Keratinocyte (primary cell): ENCODE data around the gene PLPP1. TPM values are rescaled to one million over a fixed set of nuclear protein-coding genes. Genes with fewer than 3 reads are reported as not detected.

ENCODE experiments used
- DNase-seq: peaks from one replicate; pipeline ENCODE4 v3.0.0-alpha.2; 2011; ENCODE audit warnings: low read depth, missing footprints, low spot score
- FAIRE-seq: peaks from 2 replicates; lab custom pipeline; 2011; peaks lifted over from hg19 to GRCh38; lab: Jason Lieb, UNC
- H2AFZ ChIP-seq: 2 replicates; pipeline ENCODE4 v1.6.0; 2012; ENCODE audit warnings: low read length, control low read depth, inconsistent platforms; ENCODE audit not compliant: control insufficient read depth
- H3K27ac ChIP-seq: 2 replicates; pipeline ENCODE4 v1.5.1; 2011; ENCODE audit warnings: low read length; ENCODE audit not compliant: control insufficient read depth, insufficient read depth
- H3K27me3 ChIP-seq: 3 replicates; pipeline ENCODE4 v1.6.0; 2011; ENCODE audit warnings: low read length; ENCODE audit not compliant: control insufficient read depth, insufficient read depth; ENCODE audit errors: extremely low read depth
- H3K36me3 ChIP-seq, 2 experiments: 2 replicates in 1 of 2; 3 replicates in 1 of 2; pipeline ENCODE4 v1.5.1; 2011; ENCODE audit warnings: low read length in 2 of 2, mild to moderate bottlenecking in 1 of 2; ENCODE audit not compliant: control insufficient read depth in 2 of 2, insufficient read depth in 2 of 2; ENCODE audit errors: extremely low read depth in 1 of 2
- H3K4me1 ChIP-seq: 3 replicates; pipeline ENCODE4 v1.5.1; 2011; ENCODE audit warnings: low read length; ENCODE audit not compliant: control insufficient read depth, insufficient read depth; ENCODE audit errors: extremely low read depth
- H3K4me2 ChIP-seq: 3 replicates; pipeline ENCODE4 v1.6.0; 2011; ENCODE audit warnings: low read depth, low read length; ENCODE audit not compliant: control insufficient read depth, insufficient read depth; ENCODE audit errors: extremely low read depth
- H3K4me3 ChIP-seq, 3 experiments: fragments of 200-600 bp in 1 of 3; sonication (generic) in 1 of 3; 2 replicates in 2 of 3; 3 replicates in 1 of 3; pipeline ENCODE4 v1.5.1; 2011 to 2016; ENCODE audit warnings: low read length in 3 of 3, mild to moderate bottlenecking in 3 of 3, control low read depth in 2 of 3, inconsistent platforms in 1 of 3, low read depth in 1 of 3, mixed read lengths in 1 of 3, mixed run types in 1 of 3, moderate library complexity in 1 of 3; ENCODE audit not compliant: control insufficient read depth in 2 of 3, insufficient read depth in 2 of 3; ENCODE audit errors: extremely low read depth in 1 of 3
- H3K79me2 ChIP-seq: 2 replicates; pipeline ENCODE4 v1.6.0; 2012; ENCODE audit warnings: low read length; ENCODE audit not compliant: control insufficient read depth, insufficient read depth
- H3K9ac ChIP-seq: 3 replicates; pipeline ENCODE4 v1.6.0; 2011; ENCODE audit warnings: low read length; ENCODE audit not compliant: control insufficient read depth, insufficient read depth; ENCODE audit errors: extremely low read depth
- H3K9me1 ChIP-seq: 3 replicates; pipeline ENCODE4 v1.6.0; 2011; ENCODE audit warnings: low read length; ENCODE audit not compliant: control insufficient read depth, insufficient read depth; ENCODE audit errors: extremely low read depth
- H3K9me3 ChIP-seq: 2 replicates; pipeline ENCODE4 v1.5.1; 2012; ENCODE audit warnings: low read depth, low read length; ENCODE audit not compliant: control insufficient read depth
- H4K20me1 ChIP-seq: 3 replicates; pipeline ENCODE4 v1.6.0; 2011; ENCODE audit warnings: low read length; ENCODE audit not compliant: control insufficient read depth, insufficient read depth; ENCODE audit errors: extremely low read depth
- CTCF ChIP-seq, 3 experiments: IDR thresholded peaks in 1 of 3; conservative IDR thresholded peaks in 1 of 3; optimal IDR thresholded peaks in 1 of 3; 2 replicates in 2 of 3; 3 replicates in 1 of 3; pipeline versions ENCODE3 to v1.5.1; 2011; ENCODE audit warnings: low read length in 3 of 3, mild to moderate bottlenecking in 3 of 3, moderate library complexity in 2 of 3, control low read depth in 1 of 3, inconsistent platforms in 1 of 3; ENCODE audit not compliant: insufficient read depth in 2 of 3; ENCODE audit errors: extremely low read depth in 1 of 3
- EZH2 ChIP-seq: IDR thresholded peaks from one replicate; pipeline ENCODE4 v1.6.1; 2012; ENCODE audit warnings: inconsistent platforms, mild to moderate bottlenecking, low read length, moderate library complexity
- dilution Hi-C: fragments of 300-500 bp; cut with MboI; formaldehyde crosslinking; loops from one replicate; pipeline ENCODE4 v1.7.0; 2020; ENCODE audit warnings: low sequenced_read_pairs; ENCODE audit not compliant: extremely low pct_ligation_motif_present
- polyA plus RNA-seq, 5 experiments: library from polyadenylated mRNA; depleted of rRNA in 3 of 5; stranded (reverse) in 3 of 5; stranded (forward) in 1 of 5; unstranded in 1 of 5; fragments of >200 nt; gene quantifications; 1 replicate in 1 of 5; 2 replicates in 3 of 5; 3 replicates in 1 of 5; pipeline versions ENCODE4 v1.2.1 to v1.2.3, GENCODE V29; 2011 to 2012; ENCODE audit warnings: missing spikeins in 2 of 5, low read depth in 1 of 5, low replicate concordance in 1 of 5

The PLPP1 gene
- polyA plus RNA-seq, 1 donor (not counting 4 experiments of a cell fraction or from before 2014, with no cell fraction given), result 13.2 TPM

GRCh38 chr5:55535199-55535905, 588 bp upstream of the PLPP1 start:
- H3K27ac ChIP-seq, result peak overlapping the region; percentile 64

GRCh38 chr5:55533521-55534435, 986 bp downstream of the PLPP1 start:
- TF ChIP-seq EZH2, result no peak
- TF ChIP-seq CTCF (optimal IDR thresholded peaks at IDR 0.05 in 1 of 3, IDR thresholded peaks at IDR 0.05 in 1 of 3, conservative IDR thresholded peaks at IDR 0.05 in 1 of 3; ENCODE audit: extremely low read depth in 1 of 3, insufficient read depth in 2 of 3, low read length in 3 of 3), result no peak
- no peak overlapping the region for H3K27ac ChIP-seq
- FAIRE-seq (peak; percentile 41), DNase-seq (no peak)
- H3K79me2 ChIP-seq, result no peaks in the 10 kb centered on the region
- no peaks in the 10 kb centered on the region for H3K36me3 ChIP-seq
- no peaks in the 10 kb centered on the region for H4K20me1 ChIP-seq
- H3K4me3 ChIP-seq, result peak overlapping the region; percentile 84 to 90 (median 89)
- dilution Hi-C loops, result no loop called here
- peak overlapping the region; percentile 97 for H3K4me2 ChIP-seq
- peaks cover 9% of the 10 kb centered on the region for H3K4me1 ChIP-seq
- peak overlapping the region; percentile 81 for H3K9ac ChIP-seq
- H2AFZ ChIP-seq, result peak overlapping the region; percentile 98
- peaks cover 3% of the 10 kb centered on the region for H3K9me1 ChIP-seq
- no peaks in the 10 kb centered on the region for H3K9me3 ChIP-seq
- H3K27me3 ChIP-seq, result no peaks in the 10 kb centered on the region

More at GRCh38 chr5:55535199-55535905, 588 bp upstream of the PLPP1 start:
- DNase-seq, result no peak
- H3K4me2 ChIP-seq, result peak overlapping the region; percentile 97
- H4K20me1 ChIP-seq, result no peaks in the 10 kb centered on the region
- H3K9me3 ChIP-seq, result no peaks in the 10 kb centered on the region
- peak overlapping the region; percentile 98 for H2AFZ ChIP-seq
- H3K4me1 ChIP-seq, result peaks cover 9% of the 10 kb centered on the region
- peak overlapping the region; percentile 81 for H3K9ac ChIP-seq
- H3K79me2 ChIP-seq, result no peaks in the 10 kb centered on the region
- peak overlapping the region; percentile 84 to 90 (median 89) for H3K4me3 ChIP-seq
- H3K36me3 ChIP-seq, result no peaks in the 10 kb centered on the region
- dilution Hi-C loops, result no loop called here
- peaks cover 3% of the 10 kb centered on the region for H3K9me1 ChIP-seq
- H3K27me3 ChIP-seq, result no peaks in the 10 kb centered on the region
- peak; percentile 53 for FAIRE-seq
- TF ChIP-seq EZH2 (no peak), CTCF (optimal IDR thresholded peaks at IDR 0.05 in 1 of 3, IDR thresholded peaks at IDR 0.05 in 1 of 3, conservative IDR thresholded peaks at IDR 0.05 in 1 of 3; ENCODE audit: extremely low read depth in 1 of 3, insufficient read depth in 2 of 3, low read length in 3 of 3) (no peak)
